SU-DHL-6 (cell line): ENCODE measurements around the gene TEX19.
"Not testable (repeated sequence)": the region's sequence is repeated elsewhere in the genome, so short reads cannot be mapped to it uniquely, and the experiment has no call there.

Source experiments
- H2AFZ ChIP-seq: fragments of 200-600 bp; sonication (generic); 2 replicates; pipeline ENCODE4 v1.6.1; 2014; ENCODE audit warnings: low read depth, mild to moderate bottlenecking, moderate library complexity, mixed read lengths, antibody characterized with exemption, low read length; ENCODE audit not compliant: severe bottlenecking
- H3F3A ChIP-seq: fragments of 200-600 bp; shearing (Covaris generic); 2 replicates; pipeline ENCODE4 v1.6.0; 2016; ENCODE audit warnings: antibody characterized with exemption, mild to moderate bottlenecking; ENCODE audit not compliant: insufficient read depth
- H3K27ac ChIP-seq: fragments of 200-600 bp; sonication (generic); 2 replicates; pipeline ENCODE4 v1.5.1; 2016; ENCODE audit warnings: low read depth, mild to moderate bottlenecking, low read length, moderate library complexity, mixed read lengths
- H3K27me3 ChIP-seq: fragments of 200-600 bp; sonication (generic), shearing (Covaris generic); 2 replicates; pipeline ENCODE4 v1.6.0; 2014; ENCODE audit warnings: mild to moderate bottlenecking, low read length
- H3K36me3 ChIP-seq: fragments of 200-600 bp; sonication (generic); 2 replicates; pipeline ENCODE4 v1.6.1; 2014; ENCODE audit warnings: mild to moderate bottlenecking, low read length, mixed read lengths
- H3K4me2 ChIP-seq: fragments of 300-600, 200-600 bp; shearing (Covaris generic), sonication (generic); 2 replicates; pipeline ENCODE4 v1.6.0; 2014; ENCODE audit warnings: low read length, low read depth, mild to moderate bottlenecking; ENCODE audit not compliant: poor library complexity, severe bottlenecking
- H3K4me3 ChIP-seq: fragments of 200-600 bp; sonication (generic); 2 replicates; pipeline ENCODE4 v1.5.1; 2014; ENCODE audit warnings: antibody characterized with exemption, low read length, mild to moderate bottlenecking, mixed read lengths; ENCODE audit not compliant: insufficient read depth, poor library complexity, severe bottlenecking
- H3K79me2 ChIP-seq: fragments of 200-600 bp; sonication (generic); 2 replicates; pipeline ENCODE4 v1.6.1; 2014; ENCODE audit warnings: mild to moderate bottlenecking, low read length, moderate library complexity; ENCODE audit not compliant: insufficient read depth
- H3K9ac ChIP-seq: fragments of 200-600 bp; sonication (generic); 2 replicates; pipeline ENCODE4 v1.7.0; 2014; ENCODE audit warnings: mild to moderate bottlenecking, low read length
- H3K9me2 ChIP-seq: fragments of 200-600 bp; sonication (generic); replicated peaks from 2 replicates; pipeline ENCODE4 v1.6.1; 2014; ENCODE audit warnings: low read length; ENCODE audit not compliant: insufficient read depth
- H3K9me3 ChIP-seq: fragments of 200-600 bp; sonication (generic); 2 replicates; pipeline ENCODE4 v1.6.1; 2014; ENCODE audit warnings: low read length, mixed read lengths; ENCODE audit not compliant: insufficient read depth
- H4K20me1 ChIP-seq: fragments of 200-600 bp; sonication (generic); 2 replicates; pipeline ENCODE4 v1.6.1; 2014; ENCODE audit warnings: low read depth, mild to moderate bottlenecking, antibody characterized with exemption, low read length, moderate library complexity, mixed read lengths
- CTCF ChIP-seq: fragments of 200-600 bp; sonication (generic); IDR thresholded peaks from one replicate; pipeline ENCODE4 v1.5.1; 2017; ENCODE audit warnings: antibody characterized with exemption, mild to moderate bottlenecking, low read length, moderate library complexity; ENCODE audit not compliant: insufficient read depth, poor library complexity, severe bottlenecking
- EZH2phosphoT487 ChIP-seq: fragments of 200-600 bp; sonication (generic), shearing (Covaris generic); conservative IDR thresholded peaks from 2 replicates; pipeline ENCODE4 v1.6.1; 2018; ENCODE audit warnings: mild to moderate bottlenecking, antibody characterized with exemption, low read length, moderate library complexity, mixed read lengths

Gene TEX19

GRCh38 chr17:82370471-82371332, 11.7 kb downstream of the TEX19 start:
- Histone ChIP-seq H3K27ac (no peak overlapping the region), H3K4me2 (peak overlapping the region; percentile 36), H3K9me3 (no peaks in the 10 kb centered on the region), H3K9me2 (no peaks in the 10 kb centered on the region), H3K4me3 (no peak overlapping the region), H3K79me2 (no peaks in the 10 kb centered on the region), H4K20me1 (no peaks in the 10 kb centered on the region), H3K27me3 (no peaks in the 10 kb centered on the region), H3K9ac (no peak overlapping the region), H2AFZ (peak overlapping the region; percentile 68), H3K36me3 (no peaks in the 10 kb centered on the region), H3F3A (peaks cover 7% of the 10 kb centered on the region; the same call in 1 of the 2 replicates)
- TF ChIP-seq CTCF (no peak), EZH2phosphoT487 (no peak)

GRCh38 chr17:82371333-82372248, 12.5 kb downstream of the TEX19 start, which contains the start of gene UTS2R:
UTS2R (plus strand) TSS chr17:82371765; CDS start chr17:82374325, 2,560 bp downstream.
- no peak within 1 kb of the TSS for H3K27ac ChIP-seq

GRCh38 chr17:82372249-82373071, 13.4 kb downstream of the TEX19 start:
- Histone ChIP-seq H3K27ac (no peak overlapping the region), H3K36me3 (no peaks in the 10 kb centered on the region), H3K9ac (no peak overlapping the region), H3K27me3 (no peaks in the 10 kb centered on the region), H4K20me1 (no peaks in the 10 kb centered on the region), H3K4me2 (no peak overlapping the region), H2AFZ (no peak overlapping the region), H3K9me2 (no peaks in the 10 kb centered on the region), H3K79me2 (no peaks in the 10 kb centered on the region), H3F3A (peaks cover 1% of the 10 kb centered on the region; the same call in 1 of the 2 replicates), H3K9me3 (no peaks in the 10 kb centered on the region), H3K4me3 (no peak overlapping the region)
- TF ChIP-seq EZH2phosphoT487 = no peak
- TF ChIP-seq CTCF = no peak

More at GRCh38 chr17:82371333-82372248, 12.5 kb downstream of the TEX19 start, which contains the start of gene UTS2R:
- no peaks in the 10 kb centered on the region for H3K27me3 ChIP-seq
- H3K9me3 ChIP-seq = no peaks in the 10 kb centered on the region
- no peaks in the 10 kb centered on the region for H4K20me1 ChIP-seq
- no peak within 1 kb of the TSS for H3K4me3 ChIP-seq
- peak within 1 kb of the TSS; percentile 36 for H3K4me2 ChIP-seq
- no peaks in the 10 kb centered on the region for H3K36me3 ChIP-seq
- H3K9ac ChIP-seq = no peak within 1 kb of the TSS
- TF ChIP-seq EZH2phosphoT487 = no peak
- peak within 1 kb of the TSS; percentile 68 for H2AFZ ChIP-seq
- H3F3A ChIP-seq = peaks cover 7% of the 10 kb centered on the region; the same call in 1 of the 2 replicates
- no peaks in the 10 kb centered on the region for H3K79me2 ChIP-seq
- no peaks in the 10 kb centered on the region for H3K9me2 ChIP-seq

- H3K36me3 ChIP-seq, H3K27me3 ChIP-seq, H3K4me2 ChIP-seq, H4K20me1 ChIP-seq, H3F3A ChIP-seq, H3K27ac ChIP-seq, H3K4me3 ChIP-seq, H3K9me2 ChIP-seq, H2AFZ ChIP-seq, H3K9ac ChIP-seq, H3K79me2 ChIP-seq, H3K9me3 ChIP-seq: not testable (repeated sequence)
Observed at GRCh38 chr17:82373072-82373452, 14.0 kb downstream of the TEX19 start.
